Measurements from ENCODE around the gene APOBEC3C.

DNA sequence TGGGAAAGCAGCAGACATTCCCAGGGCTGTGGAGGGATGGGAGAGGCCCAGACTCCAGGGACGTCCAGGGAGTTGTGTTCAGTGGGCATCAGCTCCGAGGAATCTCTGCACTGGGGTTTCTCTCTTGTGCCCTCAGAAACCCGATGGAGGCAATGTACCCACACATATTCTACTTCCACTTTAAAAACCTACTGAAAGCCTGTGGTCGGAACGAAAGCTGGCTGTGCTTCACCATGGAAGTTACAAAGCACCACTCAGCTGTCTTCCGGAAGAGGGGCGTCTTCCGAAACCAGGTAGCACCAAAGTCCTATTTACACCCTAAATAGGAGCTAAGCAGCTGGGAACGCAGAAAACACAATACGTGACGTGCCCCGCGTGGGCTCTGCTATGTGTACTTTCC lies 15.2 kb downstream of the APOBEC3C start:
- TF ChIP-seq EZH2 (IDR thresholded peaks at IDR 0.05; ENCODE audit: borderline replicate concordance, low read length) (no peak), CTCF (IDR thresholded peaks at IDR 0.05; ENCODE audit: low read length) (no peak)

Measured in OCI-LY1 (cell line).